SK-N-SH treated with all-trans-retinoic acid at 6 μM for 48 hours (cell line): ENCODE data around the gene AAMDC.
"Not testable (repeated sequence)": the region's sequence is repeated elsewhere in the genome, so short reads cannot be mapped to it uniquely, and the experiment has no call there.

ENCODE experiments used
- ATAC-seq: fragments of 200-7000 bp; cut with Tn5 transposase; 3 replicates; pipeline ENCODE4 v1.9.1; 2020; ENCODE audit warnings: mild to moderate bottlenecking, moderate library complexity
- ARNTL ChIP-seq: fragments of 450-650 bp; formaldehyde crosslinking; IDR thresholded peaks from 2 replicates; pipeline ENCODE4 v1.5.0; 2020; ENCODE audit warnings: low read depth, mild to moderate bottlenecking, moderate library complexity, borderline replicate concordance
- BACH2 ChIP-seq: fragments of 250-450 bp; sonication (Bioruptor Pico); IDR thresholded peaks from 2 replicates; pipeline ENCODE4 v1.9.0; 2021; ENCODE audit warnings: mild to moderate bottlenecking, borderline replicate concordance
- ISL1 ChIP-seq: fragments of 250-450 bp; sonication (Bioruptor Pico); IDR thresholded peaks from 2 replicates; pipeline ENCODE4 v2.1.2; 2022; ENCODE audit warnings: mild to moderate bottlenecking, moderate library complexity
- PPARA ChIP-seq: fragments of 250-450 bp; sonication (Bioruptor Pico); IDR thresholded peaks from 2 replicates; pipeline ENCODE4 v1.5.0; 2020; ENCODE audit warnings: mild to moderate bottlenecking, borderline replicate concordance
- RARB ChIP-seq: fragments of 250-450 bp; sonication (Bioruptor Pico); IDR thresholded peaks from 2 replicates; pipeline ENCODE4 v1.8.0; 2021; ENCODE audit warnings: mild to moderate bottlenecking, moderate library complexity
- SNAI2 ChIP-seq: fragments of 250-450 bp; sonication (Bioruptor Pico); IDR thresholded peaks from 2 replicates; pipeline ENCODE4 v1.5.0; 2020; ENCODE audit warnings: mild to moderate bottlenecking, moderate library complexity
- TOX ChIP-seq: fragments of 250-450 bp; sonication (Bioruptor Pico); IDR thresholded peaks from 2 replicates; pipeline ENCODE4 v1.8.0; 2021; ENCODE audit warnings: mild to moderate bottlenecking, moderate library complexity, borderline replicate concordance
- ZC3H10 ChIP-seq: fragments of 250-450 bp; sonication (Bioruptor Pico); IDR thresholded peaks from 2 replicates; pipeline ENCODE4 v1.5.1; 2021; ENCODE audit warnings: mild to moderate bottlenecking, moderate library complexity
- ZFP30 ChIP-seq: fragments of 450-650 bp; formaldehyde crosslinking; IDR thresholded peaks from 2 replicates; pipeline ENCODE4 v1.5.0; 2022; ENCODE audit warnings: mild to moderate bottlenecking, moderate library complexity
- ZNF70 ChIP-seq: fragments of 450-650 bp; formaldehyde crosslinking; IDR thresholded peaks from 2 replicates; pipeline ENCODE4 v1.5.0; 2020; ENCODE audit warnings: mild to moderate bottlenecking, moderate library complexity
- ZNF8 ChIP-seq: fragments of 450-650 bp; formaldehyde crosslinking; IDR thresholded peaks from 2 replicates; pipeline ENCODE4 v1.5.0; 2020; ENCODE audit warnings: mild to moderate bottlenecking, moderate library complexity
- TF ChIP-seq, protein P1 (sequence below): fragments of 250-450 bp; sonication (Bioruptor Pico); IDR thresholded peaks from 2 replicates; pipeline ENCODE4 v1.8.0; 2021; ENCODE audit warnings: low read depth, mild to moderate bottlenecking, moderate library complexity, borderline replicate concordance
- TF ChIP-seq, protein P2 (sequence below): fragments of 250-450 bp; sonication (Bioruptor Pico); IDR thresholded peaks from 2 replicates; pipeline ENCODE4 v1.5.0; 2020; ENCODE audit warnings: mild to moderate bottlenecking, moderate library complexity
- TF ChIP-seq, protein P3 (sequence below): fragments of 250-450 bp; sonication (Bioruptor Pico); IDR thresholded peaks from 2 replicates; pipeline ENCODE4 v1.8.0; 2020; ENCODE audit warnings: mild to moderate bottlenecking, moderate library complexity, borderline replicate concordance
- TF ChIP-seq, protein P4 (sequence below): fragments of 250-450 bp; sonication (Bioruptor Pico); IDR thresholded peaks from 2 replicates; pipeline ENCODE4 v1.5.1; 2020; ENCODE audit warnings: low read depth, mild to moderate bottlenecking, moderate library complexity

Gene AAMDC

DNA sequence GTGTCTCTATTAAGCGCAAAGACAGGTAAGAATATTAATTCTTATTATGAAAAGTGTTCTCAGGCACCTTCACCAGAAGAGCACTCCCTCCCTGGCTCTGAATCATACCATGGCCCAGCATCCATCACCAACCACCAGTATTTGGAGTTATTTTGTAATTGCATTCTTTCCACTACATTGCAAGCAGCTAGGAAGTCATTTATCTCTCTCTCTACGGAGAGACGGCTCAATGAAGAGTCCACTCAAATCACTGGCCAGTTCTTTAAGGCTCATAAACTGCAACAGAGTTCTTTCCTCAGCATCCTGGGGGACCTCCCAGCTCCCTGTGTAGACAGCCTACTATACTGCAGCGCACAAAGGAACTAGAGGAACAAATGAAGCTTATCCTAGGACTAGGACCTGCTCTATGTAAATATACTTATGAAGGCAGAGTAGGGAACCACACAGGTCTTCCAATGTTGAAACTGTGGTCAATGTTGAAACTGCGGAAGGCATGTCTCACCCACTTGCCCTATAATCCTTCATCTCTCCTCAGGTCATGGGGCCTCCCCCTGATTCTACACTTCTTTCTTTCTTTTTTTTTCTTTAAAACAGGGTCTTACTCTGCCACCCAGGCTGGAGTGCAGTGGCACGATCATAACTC, 63.4 kb downstream of the AAMDC start:
- 0 out of 2 replicates have a peak, but pooled peaks have one; percentile 18 for TF ChIP-seq ISL1 (CRISPR knock-in tag)
- no peak for TF ChIP-seq ZFP30 (CRISPR knock-in tag)
- TF ChIP-seq, all 23 proteins: peak for 1
- ATAC-seq, result peak; percentile 92

DNA sequence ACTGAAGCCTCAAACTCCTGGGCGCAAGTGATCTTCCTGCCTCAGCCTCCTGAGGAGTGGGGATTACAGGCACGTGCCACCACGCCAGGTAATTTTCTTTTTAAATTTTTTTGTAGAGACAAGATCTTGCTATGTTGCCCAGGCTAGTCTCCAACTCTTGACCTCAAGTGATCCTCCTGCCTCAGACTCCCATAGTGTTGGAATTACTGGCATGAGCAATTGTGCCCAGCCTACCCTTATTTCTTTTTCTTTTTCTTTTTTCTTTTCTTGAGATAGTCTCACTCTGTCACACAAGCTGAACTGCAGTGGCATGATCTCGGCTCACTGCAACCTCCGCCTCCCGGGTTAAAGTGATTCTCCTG, 63.9 kb downstream of the AAMDC start:
- TF ChIP-seq PPARA (CRISPR knock-in tag) (no peak), BACH2 (CRISPR knock-in tag) (no peak), TOX (CRISPR knock-in tag) (no peak), SNAI2 (no peak)

DNA sequence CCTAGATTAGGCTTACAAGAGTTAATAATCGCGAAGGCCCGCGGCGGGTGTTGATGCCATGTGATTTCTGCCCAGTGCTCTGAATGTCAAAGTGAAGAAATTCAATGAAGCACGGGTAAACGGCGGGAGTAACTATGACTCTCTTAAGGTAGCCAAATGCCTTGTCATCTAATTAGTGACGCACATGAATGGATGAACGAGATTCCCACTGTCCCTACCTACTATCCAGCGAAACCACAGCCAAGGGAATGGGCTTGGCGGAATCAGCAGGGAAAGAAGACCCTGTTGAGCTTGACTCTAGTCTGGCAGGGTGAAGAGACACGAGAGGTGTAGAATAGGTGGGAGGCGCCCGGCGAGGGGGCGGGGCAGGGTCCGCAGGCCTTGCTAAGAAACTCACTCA, 65.5 kb downstream of the AAMDC start:
- TF ChIP-seq, protein P1, sequence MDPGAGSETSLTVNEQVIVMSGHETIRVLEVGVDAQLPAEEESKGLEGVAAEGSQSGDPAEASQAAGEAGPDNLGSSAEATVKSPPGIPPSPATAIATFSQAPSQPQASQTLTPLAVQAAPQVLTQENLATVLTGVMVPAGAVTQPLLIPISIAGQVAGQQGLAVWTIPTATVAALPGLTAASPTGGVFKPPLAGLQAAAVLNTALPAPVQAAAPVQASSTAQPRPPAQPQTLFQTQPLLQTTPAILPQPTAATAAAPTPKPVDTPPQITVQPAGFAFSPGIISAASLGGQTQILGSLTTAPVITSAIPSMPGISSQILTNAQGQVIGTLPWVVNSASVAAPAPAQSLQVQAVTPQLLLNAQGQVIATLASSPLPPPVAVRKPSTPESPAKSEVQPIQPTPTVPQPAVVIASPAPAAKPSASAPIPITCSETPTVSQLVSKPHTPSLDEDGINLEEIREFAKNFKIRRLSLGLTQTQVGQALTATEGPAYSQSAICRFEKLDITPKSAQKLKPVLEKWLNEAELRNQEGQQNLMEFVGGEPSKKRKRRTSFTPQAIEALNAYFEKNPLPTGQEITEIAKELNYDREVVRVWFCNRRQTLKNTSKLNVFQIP (CRISPR knock-in tag), result no peak
- TF ChIP-seq TOX (CRISPR knock-in tag), result no peak
- no peak for TF ChIP-seq ISL1 (CRISPR knock-in tag)
- TF ChIP-seq, protein P2, sequence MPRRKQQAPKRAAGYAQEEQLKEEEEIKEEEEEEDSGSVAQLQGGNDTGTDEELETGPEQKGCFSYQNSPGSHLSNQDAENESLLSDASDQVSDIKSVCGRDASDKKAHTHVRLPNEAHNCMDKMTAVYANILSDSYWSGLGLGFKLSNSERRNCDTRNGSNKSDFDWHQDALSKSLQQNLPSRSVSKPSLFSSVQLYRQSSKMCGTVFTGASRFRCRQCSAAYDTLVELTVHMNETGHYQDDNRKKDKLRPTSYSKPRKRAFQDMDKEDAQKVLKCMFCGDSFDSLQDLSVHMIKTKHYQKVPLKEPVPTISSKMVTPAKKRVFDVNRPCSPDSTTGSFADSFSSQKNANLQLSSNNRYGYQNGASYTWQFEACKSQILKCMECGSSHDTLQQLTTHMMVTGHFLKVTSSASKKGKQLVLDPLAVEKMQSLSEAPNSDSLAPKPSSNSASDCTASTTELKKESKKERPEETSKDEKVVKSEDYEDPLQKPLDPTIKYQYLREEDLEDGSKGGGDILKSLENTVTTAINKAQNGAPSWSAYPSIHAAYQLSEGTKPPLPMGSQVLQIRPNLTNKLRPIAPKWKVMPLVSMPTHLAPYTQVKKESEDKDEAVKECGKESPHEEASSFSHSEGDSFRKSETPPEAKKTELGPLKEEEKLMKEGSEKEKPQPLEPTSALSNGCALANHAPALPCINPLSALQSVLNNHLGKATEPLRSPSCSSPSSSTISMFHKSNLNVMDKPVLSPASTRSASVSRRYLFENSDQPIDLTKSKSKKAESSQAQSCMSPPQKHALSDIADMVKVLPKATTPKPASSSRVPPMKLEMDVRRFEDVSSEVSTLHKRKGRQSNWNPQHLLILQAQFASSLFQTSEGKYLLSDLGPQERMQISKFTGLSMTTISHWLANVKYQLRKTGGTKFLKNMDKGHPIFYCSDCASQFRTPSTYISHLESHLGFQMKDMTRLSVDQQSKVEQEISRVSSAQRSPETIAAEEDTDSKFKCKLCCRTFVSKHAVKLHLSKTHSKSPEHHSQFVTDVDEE (CRISPR knock-in tag), result no peak
- TF ChIP-seq, protein P3, sequence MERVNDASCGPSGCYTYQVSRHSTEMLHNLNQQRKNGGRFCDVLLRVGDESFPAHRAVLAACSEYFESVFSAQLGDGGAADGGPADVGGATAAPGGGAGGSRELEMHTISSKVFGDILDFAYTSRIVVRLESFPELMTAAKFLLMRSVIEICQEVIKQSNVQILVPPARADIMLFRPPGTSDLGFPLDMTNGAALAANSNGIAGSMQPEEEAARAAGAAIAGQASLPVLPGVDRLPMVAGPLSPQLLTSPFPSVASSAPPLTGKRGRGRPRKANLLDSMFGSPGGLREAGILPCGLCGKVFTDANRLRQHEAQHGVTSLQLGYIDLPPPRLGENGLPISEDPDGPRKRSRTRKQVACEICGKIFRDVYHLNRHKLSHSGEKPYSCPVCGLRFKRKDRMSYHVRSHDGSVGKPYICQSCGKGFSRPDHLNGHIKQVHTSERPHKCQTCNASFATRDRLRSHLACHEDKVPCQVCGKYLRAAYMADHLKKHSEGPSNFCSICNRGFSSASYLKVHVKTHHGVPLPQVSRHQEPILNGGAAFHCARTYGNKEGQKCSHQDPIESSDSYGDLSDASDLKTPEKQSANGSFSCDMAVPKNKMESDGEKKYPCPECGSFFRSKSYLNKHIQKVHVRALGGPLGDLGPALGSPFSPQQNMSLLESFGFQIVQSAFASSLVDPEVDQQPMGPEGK, result no peak
- no peak for TF ChIP-seq ARNTL (CRISPR knock-in tag)

More for the DNA sequence above, 63.9 kb downstream of the AAMDC start:
- no peak for ATAC-seq

DNA sequence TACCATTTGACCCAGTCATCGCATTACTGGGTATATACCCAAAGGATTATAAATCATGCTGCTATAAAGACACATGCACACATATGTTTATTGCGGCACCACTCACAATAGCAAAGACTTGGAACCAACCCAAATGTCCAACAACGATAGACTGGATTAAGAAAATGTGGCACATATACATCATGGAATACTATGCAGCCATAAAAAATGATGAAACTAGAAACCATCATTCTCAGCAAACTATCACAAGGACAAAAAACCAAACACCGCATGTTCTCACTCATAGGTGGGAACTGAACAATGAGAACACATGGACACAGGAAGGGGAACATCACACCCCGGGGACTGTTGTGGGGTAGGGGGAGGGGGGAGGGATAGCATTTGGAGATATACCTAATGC, 68.1 kb downstream of the AAMDC start:
- ATAC-seq, result not testable (repeated sequence)
- TF ChIP-seq ZNF8 (CRISPR knock-in tag), result peak; percentile 60; the same call in 1 of the 2 replicates
- TF ChIP-seq, all 23 proteins: peak for 1; not testable (repeated sequence) for 22

More for the DNA sequence above, 65.5 kb downstream of the AAMDC start:
- no peak for ATAC-seq

DNA sequence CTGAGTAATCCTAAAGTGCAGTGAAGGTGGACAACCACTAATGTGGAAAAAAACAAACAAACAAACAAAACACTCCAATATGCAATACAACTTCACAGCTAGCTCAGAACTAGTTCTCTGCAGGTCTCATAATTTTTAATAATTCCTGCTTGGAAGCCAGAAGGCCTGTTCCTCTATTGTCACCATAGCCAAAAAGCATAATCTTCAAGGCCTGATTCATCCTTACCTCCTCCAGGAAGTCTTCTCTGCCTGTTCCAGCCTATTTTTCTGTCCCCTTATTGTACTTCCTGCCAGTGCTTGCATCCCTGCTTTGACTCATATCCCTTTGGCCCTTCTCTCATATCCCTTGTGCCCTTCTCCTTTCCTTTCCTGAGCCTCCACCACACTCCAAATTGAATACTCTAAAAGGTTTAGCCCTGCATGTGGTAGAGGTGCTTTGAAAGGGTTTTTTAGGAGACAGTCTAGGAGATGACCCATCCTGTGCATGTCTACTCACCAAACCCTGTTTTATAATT, 69.2 kb downstream of the AAMDC start:
- ATAC-seq, result not testable (repeated sequence)

DNA sequence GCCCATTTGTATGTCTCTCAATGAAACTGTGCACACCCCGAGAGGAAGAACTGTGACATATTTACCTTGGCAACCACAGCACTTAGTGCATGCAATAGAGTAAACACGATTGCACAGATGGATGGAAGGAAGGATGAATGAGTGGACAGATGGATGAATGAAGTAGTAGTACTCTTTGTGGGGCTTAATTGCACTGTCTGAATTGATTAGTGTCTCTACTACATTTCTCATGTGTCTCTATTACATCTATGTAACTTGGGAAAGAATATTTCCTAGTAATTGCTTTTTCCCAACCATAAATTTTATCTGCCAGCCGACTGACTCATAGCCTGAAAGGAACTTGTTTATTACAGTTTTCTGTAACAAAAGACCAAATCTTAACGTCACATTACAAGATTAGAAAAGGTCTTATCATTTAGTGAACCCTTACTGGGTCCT, 69.7 kb downstream of the AAMDC start:
- peak; percentile 97 for TF ChIP-seq ISL1 (CRISPR knock-in tag)
- TF ChIP-seq, protein P3, result peak; percentile 61; the same call in 1 of the 2 replicates
- TF ChIP-seq, protein P4, sequence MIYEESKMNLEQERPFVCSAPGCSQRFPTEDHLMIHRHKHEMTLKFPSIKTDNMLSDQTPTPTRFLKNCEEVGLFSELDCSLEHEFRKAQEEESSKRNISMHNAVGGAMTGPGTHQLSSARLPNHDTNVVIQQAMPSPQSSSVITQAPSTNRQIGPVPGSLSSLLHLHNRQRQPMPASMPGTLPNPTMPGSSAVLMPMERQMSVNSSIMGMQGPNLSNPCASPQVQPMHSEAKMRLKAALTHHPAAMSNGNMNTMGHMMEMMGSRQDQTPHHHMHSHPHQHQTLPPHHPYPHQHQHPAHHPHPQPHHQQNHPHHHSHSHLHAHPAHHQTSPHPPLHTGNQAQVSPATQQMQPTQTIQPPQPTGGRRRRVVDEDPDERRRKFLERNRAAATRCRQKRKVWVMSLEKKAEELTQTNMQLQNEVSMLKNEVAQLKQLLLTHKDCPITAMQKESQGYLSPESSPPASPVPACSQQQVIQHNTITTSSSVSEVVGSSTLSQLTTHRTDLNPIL (CRISPR knock-in tag), result 0 out of 2 replicates have a peak, but pooled peaks have one; percentile 55
- TF ChIP-seq ZC3H10 (CRISPR knock-in tag), result peak; percentile 81; the same call in 1 of the 2 replicates
- peak; percentile 70; the same call in 1 of the 2 replicates for TF ChIP-seq RARB
- peak; percentile 61; the same call in 1 of the 2 replicates for TF ChIP-seq TOX (CRISPR knock-in tag)
- TF ChIP-seq ZNF70 (CRISPR knock-in tag), result peak; percentile 36; the same call in 1 of the 2 replicates
- TF ChIP-seq, all 23 proteins: peak for 7; not testable (repeated sequence) for 16
- ATAC-seq, result peak; percentile 93

DNA sequence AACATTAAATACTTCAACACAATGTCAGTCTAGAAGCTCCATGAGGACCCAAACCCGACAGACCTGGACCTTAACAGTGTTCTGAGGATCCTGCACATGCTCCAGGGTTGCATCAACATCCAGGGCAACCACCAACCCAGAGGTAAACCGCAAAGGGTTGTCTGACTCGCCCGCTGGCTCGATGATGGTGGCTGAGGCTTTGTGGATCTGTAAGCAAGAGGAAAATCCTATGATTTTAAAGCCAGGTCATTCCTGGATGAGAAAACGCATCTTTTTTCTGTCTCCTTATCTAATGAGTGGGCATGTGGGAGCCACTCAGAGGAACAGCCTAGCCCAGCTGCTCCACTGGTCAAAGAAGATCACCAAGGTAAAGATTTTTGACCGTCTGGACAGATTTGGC, 70.3 kb downstream of the AAMDC start:
- peak; percentile 42 for ATAC-seq

DNA sequence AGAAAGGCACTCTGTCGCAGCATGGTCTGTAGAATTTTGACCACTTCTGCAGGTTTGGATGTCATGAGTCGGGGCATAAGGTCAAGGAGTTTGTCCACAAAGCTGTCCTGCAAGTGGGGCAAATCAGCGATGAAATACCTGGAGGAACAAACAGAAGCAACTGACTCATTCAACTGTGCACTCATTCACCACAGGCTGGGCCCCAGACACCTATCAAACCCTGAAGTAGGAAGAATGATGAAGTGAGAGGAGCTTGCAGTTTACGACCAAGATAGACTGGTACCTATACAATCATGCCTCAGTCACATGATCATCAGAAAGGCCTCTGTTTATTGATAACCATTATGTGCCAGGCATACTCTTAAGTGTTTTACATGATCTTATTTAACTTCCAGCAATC, 70.8 kb downstream of the AAMDC start:
- not testable (repeated sequence) for ATAC-seq

DNA sequence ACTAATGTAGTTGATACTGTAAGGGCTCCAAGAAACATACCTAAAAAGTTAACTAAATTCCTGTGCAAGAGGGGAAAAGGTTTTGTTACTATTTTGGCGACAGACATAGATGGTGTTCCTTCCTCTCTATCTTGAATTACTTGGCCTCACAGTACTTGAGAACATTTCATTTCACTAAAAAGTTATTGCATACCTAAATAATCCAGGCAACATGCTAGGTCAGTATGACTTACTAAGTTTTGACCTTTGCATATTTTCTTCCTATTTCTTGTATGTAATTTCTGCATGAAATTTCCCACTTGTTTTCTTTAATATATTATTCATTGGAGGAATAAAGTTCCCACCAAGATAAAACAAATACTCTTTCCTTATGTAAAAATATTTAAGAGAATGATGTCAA, 74.0 kb downstream of the AAMDC start:
- ATAC-seq, result not testable (repeated sequence)
